Activated T-helper 1 cell treated with anti-CD3 and anti-CD28 coated beads, Interleukin-12 subunit alpha, Interleukin-12 subunit beta, Interleukin-2, Interleukin-4 antibody, amounts not matched to agents 30 ng/mL and 10 ng/mL and 1 ng/mL, durations not matched to agents 14 hours and 24 hours and 36 hours (primary cell): ENCODE results near the gene FAM193A. TPM values are rescaled to one million over a fixed set of nuclear protein-coding genes. Genes with fewer than 3 reads are reported as not detected.
A peak's percentile ranks its signal among the peaks of the same experiment; 100 is the strongest.
"Not testable (repeated sequence)": the region's sequence is repeated elsewhere in the genome, so short reads cannot be mapped to it uniquely, and the experiment has no call there.

Source experiments
- DNase-seq: peaks from one replicate; pipeline ENCODE4 v3.0.0; 2021; ENCODE audit warnings: low spot score
- H3K27ac Mint-ChIP-seq: one replicate; pipeline ENCODE4 v1.8.0; 2021; ENCODE audit warnings: mild to moderate bottlenecking, mixed read lengths
- H3K27me3 Mint-ChIP-seq: one replicate; pipeline ENCODE4 v1.8.0; 2022; ENCODE audit warnings: mild to moderate bottlenecking, moderate library complexity, mixed read lengths; ENCODE audit not compliant: insufficient read depth
- H3K36me3 Mint-ChIP-seq: one replicate; pipeline ENCODE4 v1.8.0; 2021; ENCODE audit warnings: low read depth, mixed read lengths
- H3K4me1 Mint-ChIP-seq: one replicate; pipeline ENCODE4 v1.8.0; 2021; ENCODE audit warnings: low read depth, mixed read lengths
- H3K4me3 Mint-ChIP-seq: one replicate; pipeline ENCODE4 v1.8.0; 2021; ENCODE audit warnings: mild to moderate bottlenecking, moderate library complexity, mixed read lengths
- H3K9me3 Mint-ChIP-seq: one replicate; pipeline ENCODE4 v1.8.0; 2021; ENCODE audit warnings: mixed read lengths
- intact Hi-C: fragments of 100-400 bp; cut with micrococcal nuclease; formaldehyde crosslinking; loops from one replicate; pipeline ENCODE4 v1.15.1; 2024
- total RNA-seq: library from RNA; stranded (reverse); gene quantifications from 2 replicates; pipeline ENCODE4 v1.2.3, GENCODE V29; 2022

Gene FAM193A
- total RNA-seq, 1 donor from 2014 or later = 32.2 TPM

GRCh38 chr4:2572076-2572475 is 35.6 kb downstream of the FAM193A start:
- H3K4me3 Mint-ChIP-seq = no peak overlapping the region
- intact Hi-C loops = no loop called here
- no peaks in the 10 kb centered on the region for H3K9me3 Mint-ChIP-seq
- peak overlapping the region; percentile 25 for H3K27ac Mint-ChIP-seq
- H3K36me3 Mint-ChIP-seq = peaks cover 14% of the 10 kb centered on the region
- DNase-seq = no peak
- peaks cover 42% of the 10 kb centered on the region for H3K4me1 Mint-ChIP-seq
- H3K27me3 Mint-ChIP-seq = no peaks in the 10 kb centered on the region

- H3K27me3 Mint-ChIP-seq = no peaks in the 10 kb centered on the region
- intact Hi-C loops = no loop called here
- H3K36me3 Mint-ChIP-seq = peaks cover 13% of the 10 kb centered on the region
- peaks cover 40% of the 10 kb centered on the region for H3K4me1 Mint-ChIP-seq
- no peak for DNase-seq
- H3K9me3 Mint-ChIP-seq = no peaks in the 10 kb centered on the region
- no peak overlapping the region for H3K4me3 Mint-ChIP-seq
- H3K27ac Mint-ChIP-seq = peak overlapping the region; percentile 25
Measured at GRCh38 chr4:2572866-2573265, 36.4 kb downstream of the FAM193A start.

- Mint-ChIP-seq H3K27me3 (no peaks in the 10 kb centered on the region), H3K36me3 (peaks cover 12% of the 10 kb centered on the region), H3K4me1 (peaks cover 36% of the 10 kb centered on the region), H3K4me3 (no peak overlapping the region), H3K9me3 (peaks cover 3% of the 10 kb centered on the region), H3K27ac (peak overlapping the region; percentile 27)
- no peak for DNase-seq
- intact Hi-C loops = no loop called here
Measured at GRCh38 chr4:2574009-2574408, 37.6 kb downstream of the FAM193A start.

- peaks cover 31% of the 10 kb centered on the region for H3K4me1 Mint-ChIP-seq
- intact Hi-C loops = no loop called here
- peaks cover 3% of the 10 kb centered on the region for H3K9me3 Mint-ChIP-seq
- DNase-seq = no peak
- H3K4me3 Mint-ChIP-seq = no peak overlapping the region
- H3K27ac Mint-ChIP-seq = no peak overlapping the region
- H3K36me3 Mint-ChIP-seq = peaks cover 15% of the 10 kb centered on the region
- H3K27me3 Mint-ChIP-seq = no peaks in the 10 kb centered on the region
Measured at GRCh38 chr4:2574863-2575262, 38.4 kb downstream of the FAM193A start.

- no peak for DNase-seq
- intact Hi-C loops = no loop called here
- H3K4me1 Mint-ChIP-seq = peaks cover 17% of the 10 kb centered on the region
- H3K4me3 Mint-ChIP-seq = no peak overlapping the region
- no peaks in the 10 kb centered on the region for H3K27me3 Mint-ChIP-seq
- no peak overlapping the region for H3K27ac Mint-ChIP-seq
- peaks cover 17% of the 10 kb centered on the region for H3K36me3 Mint-ChIP-seq
- H3K9me3 Mint-ChIP-seq = peaks cover 3% of the 10 kb centered on the region
Measured at GRCh38 chr4:2576290-2576689, 39.8 kb downstream of the FAM193A start.

- Mint-ChIP-seq H3K4me3 (no peak overlapping the region), H3K27me3 (no peaks in the 10 kb centered on the region), H3K27ac (no peak overlapping the region), H3K36me3 (peaks cover 19% of the 10 kb centered on the region), H3K4me1 (peaks cover 18% of the 10 kb centered on the region), H3K9me3 (peaks cover 3% of the 10 kb centered on the region)
- intact Hi-C loops = no loop called here
- DNase-seq = no peak
Measured at GRCh38 chr4:2578106-2578505, 41.7 kb downstream of the FAM193A start.

- DNase-seq = no peak
- Mint-ChIP-seq H3K27ac (no peak overlapping the region), H3K36me3 (peaks cover 23% of the 10 kb centered on the region), H3K4me1 (peaks cover 14% of the 10 kb centered on the region), H3K4me3 (no peak overlapping the region), H3K27me3 (no peaks in the 10 kb centered on the region), H3K9me3 (peaks cover 3% of the 10 kb centered on the region)
- intact Hi-C loops = no loop called here
Measured at GRCh38 chr4:2579910-2580309, 43.5 kb downstream of the FAM193A start.

GRCh38 chr4:2583092-2583491 is 46.6 kb downstream of the FAM193A start:
- DNase-seq = no peak
- Mint-ChIP-seq H3K9me3 (peaks cover 3% of the 10 kb centered on the region), H3K4me3 (no peak overlapping the region)

GRCh38 chr4:2583517-2583916 is 47.1 kb downstream of the FAM193A start:
- Mint-ChIP-seq H3K4me3 (no peak overlapping the region), H3K36me3 (peaks cover 16% of the 10 kb centered on the region), H3K4me1 (peaks cover 18% of the 10 kb centered on the region), H3K27ac (no peak overlapping the region), H3K9me3 (peaks cover 3% of the 10 kb centered on the region), H3K27me3 (no peaks in the 10 kb centered on the region)
- intact Hi-C loops = no loop called here
- DNase-seq = no peak

More at GRCh38 chr4:2583092-2583491, 46.6 kb downstream of the FAM193A start:
- H3K4me1 Mint-ChIP-seq = peaks cover 18% of the 10 kb centered on the region
- intact Hi-C loops = no loop called here
- no peaks in the 10 kb centered on the region for H3K27me3 Mint-ChIP-seq
- no peak overlapping the region for H3K27ac Mint-ChIP-seq
- peaks cover 16% of the 10 kb centered on the region for H3K36me3 Mint-ChIP-seq

- intact Hi-C loops = no loop called here
- Mint-ChIP-seq H3K4me1 (peaks cover 29% of the 10 kb centered on the region), H3K9me3 (no peaks in the 10 kb centered on the region), H3K4me3 (no peak overlapping the region), H3K27ac (no peak overlapping the region), H3K36me3 (peaks cover 6% of the 10 kb centered on the region), H3K27me3 (no peaks in the 10 kb centered on the region)
- no peak for DNase-seq
Measured at GRCh38 chr4:2586502-2586901, 50.1 kb downstream of the FAM193A start.

- intact Hi-C loops = no loop called here
- Mint-ChIP-seq H3K4me1 (peaks cover 27% of the 10 kb centered on the region), H3K27ac (peak overlapping the region; percentile 37), H3K9me3 (no peaks in the 10 kb centered on the region), H3K36me3 (peaks cover 4% of the 10 kb centered on the region), H3K4me3 (no peak overlapping the region), H3K27me3 (no peaks in the 10 kb centered on the region)
- no peak for DNase-seq
Measured at GRCh38 chr4:2587213-2587823, 50.9 kb downstream of the FAM193A start.

GRCh38 chr4:2588259-2588658 is 51.8 kb downstream of the FAM193A start:
- Mint-ChIP-seq H3K4me1 (peaks cover 26% of the 10 kb centered on the region), H3K27ac (no peak overlapping the region), H3K9me3 (no peaks in the 10 kb centered on the region), H3K27me3 (no peaks in the 10 kb centered on the region), H3K4me3 (no peak overlapping the region), H3K36me3 (peaks cover 4% of the 10 kb centered on the region)
- intact Hi-C loops = no loop called here
- DNase-seq = no peak

GRCh38 chr4:2591189-2591588 is 54.7 kb downstream of the FAM193A start:
- Mint-ChIP-seq H3K27me3 (no peaks in the 10 kb centered on the region), H3K4me1 (peaks cover 38% of the 10 kb centered on the region), H3K27ac (peak overlapping the region; percentile 63), H3K4me3 (no peak overlapping the region), H3K36me3 (no peaks in the 10 kb centered on the region), H3K9me3 (no peaks in the 10 kb centered on the region)
- no peak for DNase-seq
- intact Hi-C loops = no loop called here

- DNase-seq, H3K27me3 Mint-ChIP-seq, intact Hi-C loops, H3K9me3 Mint-ChIP-seq, H3K36me3 Mint-ChIP-seq, H3K27ac Mint-ChIP-seq, H3K4me3 Mint-ChIP-seq: not testable (repeated sequence)
- peaks cover 39% of the 10 kb centered on the region for H3K4me1 Mint-ChIP-seq
Measured at GRCh38 chr4:2592014-2592413, 55.6 kb downstream of the FAM193A start.
